Measurements from ENCODE around the gene HDGF. TPM values are rescaled to one million over a fixed set of nuclear protein-coding genes. Genes with fewer than 3 reads are reported as not detected.

HDGF gene
- total and polyA plus RNA-seq, 9 of the 15 experiments (the other 6 are each of a cell fraction or from before 2014, with no cell fraction given) = 38.8 to 601 (median 400) TPM

DNA sequence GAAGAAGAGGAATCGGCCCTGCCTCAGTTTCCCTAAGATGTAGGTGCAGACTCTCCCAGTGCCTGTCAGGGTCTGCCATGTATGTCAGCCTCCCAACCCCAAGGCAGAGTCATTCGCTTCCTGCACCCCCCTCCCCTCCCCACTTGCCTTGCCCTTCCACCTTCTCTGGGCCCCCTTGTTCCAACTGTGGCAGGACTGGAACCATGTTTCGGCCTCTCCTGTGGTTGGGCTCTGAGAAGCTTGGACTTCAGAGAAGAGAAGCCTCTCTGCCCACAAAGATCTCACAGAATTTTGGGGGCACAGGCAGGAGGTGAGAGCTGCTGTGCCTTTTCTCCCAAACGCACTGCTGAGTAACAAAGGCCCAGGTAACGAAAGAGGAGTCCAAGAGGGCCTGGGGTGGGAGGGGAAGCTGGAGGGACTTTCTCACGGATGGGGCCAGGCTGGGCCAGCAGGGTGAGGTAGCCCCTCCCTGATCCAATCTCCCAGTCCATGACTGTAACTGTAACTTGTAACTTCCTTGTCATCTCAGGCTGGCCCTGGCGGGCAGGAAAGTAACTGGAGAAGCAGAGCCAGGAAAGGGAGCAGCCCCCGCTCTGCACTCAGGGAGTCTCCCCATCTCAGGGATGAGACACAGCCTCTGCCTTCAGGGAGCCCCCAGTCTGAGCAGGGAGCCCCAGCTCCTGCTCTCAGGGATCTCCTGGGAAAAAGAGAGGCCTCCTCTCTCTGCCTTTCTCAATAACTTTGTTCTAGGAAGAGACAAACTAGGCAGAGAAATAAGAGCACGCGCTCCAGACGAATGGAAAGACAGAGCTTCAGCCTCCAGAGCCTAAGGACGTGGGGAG is 57.4 kb downstream of the HDGF start (continued):
- TF ChIP-seq CCAR2 (IDR thresholded peaks at IDR 0.05; ENCODE audit: low read depth, low read length) (no peak), ZKSCAN1 (IDR thresholded peaks at IDR 0.05; ENCODE audit: low read depth, low read length) (no peak), ZNF316 (IDR thresholded peaks at IDR 0.05) (peak; percentile 85), CBX8 (IDR thresholded peaks at IDR 0.05; ENCODE audit: borderline replicate concordance, extremely low read depth, low read depth, low read length, poor library complexity, severe bottlenecking) (no peak), HDAC3 (IDR thresholded peaks at IDR 0.05; ENCODE audit: borderline replicate concordance, partially characterized antibody) (no peak), NCOA1 (IDR thresholded peaks at IDR 0.05; ENCODE audit: low read depth) (no peak)
- TF ChIP-seq, protein P1, sequence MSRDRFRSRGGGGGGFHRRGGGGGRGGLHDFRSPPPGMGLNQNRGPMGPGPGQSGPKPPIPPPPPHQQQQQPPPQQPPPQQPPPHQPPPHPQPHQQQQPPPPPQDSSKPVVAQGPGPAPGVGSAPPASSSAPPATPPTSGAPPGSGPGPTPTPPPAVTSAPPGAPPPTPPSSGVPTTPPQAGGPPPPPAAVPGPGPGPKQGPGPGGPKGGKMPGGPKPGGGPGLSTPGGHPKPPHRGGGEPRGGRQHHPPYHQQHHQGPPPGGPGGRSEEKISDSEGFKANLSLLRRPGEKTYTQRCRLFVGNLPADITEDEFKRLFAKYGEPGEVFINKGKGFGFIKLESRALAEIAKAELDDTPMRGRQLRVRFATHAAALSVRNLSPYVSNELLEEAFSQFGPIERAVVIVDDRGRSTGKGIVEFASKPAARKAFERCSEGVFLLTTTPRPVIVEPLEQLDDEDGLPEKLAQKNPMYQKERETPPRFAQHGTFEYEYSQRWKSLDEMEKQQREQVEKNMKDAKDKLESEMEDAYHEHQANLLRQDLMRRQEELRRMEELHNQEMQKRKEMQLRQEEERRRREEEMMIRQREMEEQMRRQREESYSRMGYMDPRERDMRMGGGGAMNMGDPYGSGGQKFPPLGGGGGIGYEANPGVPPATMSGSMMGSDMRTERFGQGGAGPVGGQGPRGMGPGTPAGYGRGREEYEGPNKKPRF (IDR thresholded peaks at IDR 0.05; ENCODE audit: low read depth, low read length) = no peak
- TF ChIP-seq, protein P2, sequence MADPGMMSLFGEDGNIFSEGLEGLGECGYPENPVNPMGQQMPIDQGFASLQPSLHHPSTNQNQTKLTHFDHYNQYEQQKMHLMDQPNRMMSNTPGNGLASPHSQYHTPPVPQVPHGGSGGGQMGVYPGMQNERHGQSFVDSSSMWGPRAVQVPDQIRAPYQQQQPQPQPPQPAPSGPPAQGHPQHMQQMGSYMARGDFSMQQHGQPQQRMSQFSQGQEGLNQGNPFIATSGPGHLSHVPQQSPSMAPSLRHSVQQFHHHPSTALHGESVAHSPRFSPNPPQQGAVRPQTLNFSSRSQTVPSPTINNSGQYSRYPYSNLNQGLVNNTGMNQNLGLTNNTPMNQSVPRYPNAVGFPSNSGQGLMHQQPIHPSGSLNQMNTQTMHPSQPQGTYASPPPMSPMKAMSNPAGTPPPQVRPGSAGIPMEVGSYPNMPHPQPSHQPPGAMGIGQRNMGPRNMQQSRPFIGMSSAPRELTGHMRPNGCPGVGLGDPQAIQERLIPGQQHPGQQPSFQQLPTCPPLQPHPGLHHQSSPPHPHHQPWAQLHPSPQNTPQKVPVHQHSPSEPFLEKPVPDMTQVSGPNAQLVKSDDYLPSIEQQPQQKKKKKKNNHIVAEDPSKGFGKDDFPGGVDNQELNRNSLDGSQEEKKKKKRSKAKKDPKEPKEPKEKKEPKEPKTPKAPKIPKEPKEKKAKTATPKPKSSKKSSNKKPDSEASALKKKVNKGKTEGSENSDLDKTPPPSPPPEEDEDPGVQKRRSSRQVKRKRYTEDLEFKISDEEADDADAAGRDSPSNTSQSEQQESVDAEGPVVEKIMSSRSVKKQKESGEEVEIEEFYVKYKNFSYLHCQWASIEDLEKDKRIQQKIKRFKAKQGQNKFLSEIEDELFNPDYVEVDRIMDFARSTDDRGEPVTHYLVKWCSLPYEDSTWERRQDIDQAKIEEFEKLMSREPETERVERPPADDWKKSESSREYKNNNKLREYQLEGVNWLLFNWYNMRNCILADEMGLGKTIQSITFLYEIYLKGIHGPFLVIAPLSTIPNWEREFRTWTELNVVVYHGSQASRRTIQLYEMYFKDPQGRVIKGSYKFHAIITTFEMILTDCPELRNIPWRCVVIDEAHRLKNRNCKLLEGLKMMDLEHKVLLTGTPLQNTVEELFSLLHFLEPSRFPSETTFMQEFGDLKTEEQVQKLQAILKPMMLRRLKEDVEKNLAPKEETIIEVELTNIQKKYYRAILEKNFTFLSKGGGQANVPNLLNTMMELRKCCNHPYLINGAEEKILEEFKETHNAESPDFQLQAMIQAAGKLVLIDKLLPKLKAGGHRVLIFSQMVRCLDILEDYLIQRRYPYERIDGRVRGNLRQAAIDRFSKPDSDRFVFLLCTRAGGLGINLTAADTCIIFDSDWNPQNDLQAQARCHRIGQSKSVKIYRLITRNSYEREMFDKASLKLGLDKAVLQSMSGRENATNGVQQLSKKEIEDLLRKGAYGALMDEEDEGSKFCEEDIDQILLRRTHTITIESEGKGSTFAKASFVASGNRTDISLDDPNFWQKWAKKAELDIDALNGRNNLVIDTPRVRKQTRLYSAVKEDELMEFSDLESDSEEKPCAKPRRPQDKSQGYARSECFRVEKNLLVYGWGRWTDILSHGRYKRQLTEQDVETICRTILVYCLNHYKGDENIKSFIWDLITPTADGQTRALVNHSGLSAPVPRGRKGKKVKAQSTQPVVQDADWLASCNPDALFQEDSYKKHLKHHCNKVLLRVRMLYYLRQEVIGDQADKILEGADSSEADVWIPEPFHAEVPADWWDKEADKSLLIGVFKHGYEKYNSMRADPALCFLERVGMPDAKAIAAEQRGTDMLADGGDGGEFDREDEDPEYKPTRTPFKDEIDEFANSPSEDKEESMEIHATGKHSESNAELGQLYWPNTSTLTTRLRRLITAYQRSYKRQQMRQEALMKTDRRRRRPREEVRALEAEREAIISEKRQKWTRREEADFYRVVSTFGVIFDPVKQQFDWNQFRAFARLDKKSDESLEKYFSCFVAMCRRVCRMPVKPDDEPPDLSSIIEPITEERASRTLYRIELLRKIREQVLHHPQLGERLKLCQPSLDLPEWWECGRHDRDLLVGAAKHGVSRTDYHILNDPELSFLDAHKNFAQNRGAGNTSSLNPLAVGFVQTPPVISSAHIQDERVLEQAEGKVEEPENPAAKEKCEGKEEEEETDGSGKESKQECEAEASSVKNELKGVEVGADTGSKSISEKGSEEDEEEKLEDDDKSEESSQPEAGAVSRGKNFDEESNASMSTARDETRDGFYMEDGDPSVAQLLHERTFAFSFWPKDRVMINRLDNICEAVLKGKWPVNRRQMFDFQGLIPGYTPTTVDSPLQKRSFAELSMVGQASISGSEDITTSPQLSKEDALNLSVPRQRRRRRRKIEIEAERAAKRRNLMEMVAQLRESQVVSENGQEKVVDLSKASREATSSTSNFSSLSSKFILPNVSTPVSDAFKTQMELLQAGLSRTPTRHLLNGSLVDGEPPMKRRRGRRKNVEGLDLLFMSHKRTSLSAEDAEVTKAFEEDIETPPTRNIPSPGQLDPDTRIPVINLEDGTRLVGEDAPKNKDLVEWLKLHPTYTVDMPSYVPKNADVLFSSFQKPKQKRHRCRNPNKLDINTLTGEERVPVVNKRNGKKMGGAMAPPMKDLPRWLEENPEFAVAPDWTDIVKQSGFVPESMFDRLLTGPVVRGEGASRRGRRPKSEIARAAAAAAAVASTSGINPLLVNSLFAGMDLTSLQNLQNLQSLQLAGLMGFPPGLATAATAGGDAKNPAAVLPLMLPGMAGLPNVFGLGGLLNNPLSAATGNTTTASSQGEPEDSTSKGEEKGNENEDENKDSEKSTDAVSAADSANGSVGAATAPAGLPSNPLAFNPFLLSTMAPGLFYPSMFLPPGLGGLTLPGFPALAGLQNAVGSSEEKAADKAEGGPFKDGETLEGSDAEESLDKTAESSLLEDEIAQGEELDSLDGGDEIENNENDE (IDR thresholded peaks at IDR 0.05; ENCODE audit: low read depth, low read length) = no peak
- TF ChIP-seq, protein P3, sequence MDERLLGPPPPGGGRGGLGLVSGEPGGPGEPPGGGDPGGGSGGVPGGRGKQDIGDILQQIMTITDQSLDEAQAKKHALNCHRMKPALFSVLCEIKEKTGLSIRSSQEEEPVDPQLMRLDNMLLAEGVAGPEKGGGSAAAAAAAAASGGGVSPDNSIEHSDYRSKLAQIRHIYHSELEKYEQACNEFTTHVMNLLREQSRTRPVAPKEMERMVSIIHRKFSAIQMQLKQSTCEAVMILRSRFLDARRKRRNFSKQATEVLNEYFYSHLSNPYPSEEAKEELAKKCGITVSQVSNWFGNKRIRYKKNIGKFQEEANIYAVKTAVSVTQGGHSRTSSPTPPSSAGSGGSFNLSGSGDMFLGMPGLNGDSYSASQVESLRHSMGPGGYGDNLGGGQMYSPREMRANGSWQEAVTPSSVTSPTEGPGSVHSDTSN (CRISPR knock-in tag; IDR thresholded peaks at IDR 0.05; ENCODE audit: low read depth) = no peak
- TF ChIP-seq, protein P3 (tag; conservative IDR thresholded peaks at IDR 0.05; ENCODE audit: low read depth) = 0 out of 2 replicates have a peak, but pooled peaks have one; percentile 27

All from K562 (cell line).